HEK293 (cell line): ENCODE results near the gene RAF1.

Source experiments
- SALL2 ChIP-seq: fragments of 450-650 bp; formaldehyde crosslinking; IDR thresholded peaks from 2 replicates; pipeline ENCODE4 v1.5.0; 2017; ENCODE audit warnings: missing biosample characterization, mild to moderate bottlenecking, missing genetic modification characterization, borderline replicate concordance
- ZBTB7A ChIP-seq: fragments of 450-650 bp; formaldehyde crosslinking; IDR thresholded peaks from 2 replicates; pipeline ENCODE4 v1.5.1; 2016; ENCODE audit warnings: low read depth, missing biosample characterization, missing genetic modification characterization
- ZNF23 ChIP-seq: fragments of 450-650 bp; formaldehyde crosslinking; IDR thresholded peaks from 2 replicates; pipeline ENCODE4 v1.5.1; 2016; ENCODE audit warnings: missing biosample characterization, missing genetic modification characterization, borderline replicate concordance
- ZNF274 ChIP-seq, 2 experiments: fragments of 200-500 bp in 1 of 2; fragments of 450-650 bp in 1 of 2; sonication (Bioruptor generic) in 1 of 2; formaldehyde crosslinking in 1 of 2; IDR thresholded peaks; 2 replicates each; pipeline versions ENCODE4 v1.5.1 to v1.6.1; 2014 to 2016; ENCODE audit warnings: borderline replicate concordance in 1 of 2, inconsistent platforms in 1 of 2, low read length in 1 of 2, missing biosample characterization in 1 of 2, missing genetic modification characterization in 1 of 2
- ZNF747 ChIP-seq: fragments of 450-650 bp; formaldehyde crosslinking; IDR thresholded peaks from 2 replicates; pipeline ENCODE4 v1.5.1; 2016; ENCODE audit warnings: missing biosample characterization, missing genetic modification characterization
- ZSCAN30 ChIP-seq: fragments of 450-650 bp; IDR thresholded peaks from 2 replicates; pipeline ENCODE4 v1.5.1; 2018; ENCODE audit warnings: missing biosample characterization, mild to moderate bottlenecking, missing genetic modification characterization, moderate library complexity
- TF ChIP-seq, protein P1 (sequence below): fragments of 450-650 bp; formaldehyde crosslinking; IDR thresholded peaks from 2 replicates; pipeline ENCODE4 v1.5.1; 2016; ENCODE audit warnings: missing biosample characterization, missing genetic modification characterization
- TF ChIP-seq, protein P2 (sequence below): fragments of 450-650 bp; formaldehyde crosslinking; IDR thresholded peaks from 2 replicates; pipeline ENCODE4 v1.5.1; 2016; ENCODE audit warnings: missing biosample characterization, missing genetic modification characterization
- TF ChIP-seq, protein P3 (sequence below): sonication (generic); formaldehyde crosslinking; IDR thresholded peaks from 2 replicates; pipeline ENCODE4 v1.8.1; 2022; ENCODE audit warnings: mild to moderate bottlenecking, moderate library complexity, missing genetic modification reagents
- TF ChIP-seq, protein P4 (sequence below): fragments of 450-650 bp; formaldehyde crosslinking; IDR thresholded peaks from 2 replicates; pipeline ENCODE4 v1.5.1; 2016; ENCODE audit warnings: missing biosample characterization, missing genetic modification characterization

DNA sequence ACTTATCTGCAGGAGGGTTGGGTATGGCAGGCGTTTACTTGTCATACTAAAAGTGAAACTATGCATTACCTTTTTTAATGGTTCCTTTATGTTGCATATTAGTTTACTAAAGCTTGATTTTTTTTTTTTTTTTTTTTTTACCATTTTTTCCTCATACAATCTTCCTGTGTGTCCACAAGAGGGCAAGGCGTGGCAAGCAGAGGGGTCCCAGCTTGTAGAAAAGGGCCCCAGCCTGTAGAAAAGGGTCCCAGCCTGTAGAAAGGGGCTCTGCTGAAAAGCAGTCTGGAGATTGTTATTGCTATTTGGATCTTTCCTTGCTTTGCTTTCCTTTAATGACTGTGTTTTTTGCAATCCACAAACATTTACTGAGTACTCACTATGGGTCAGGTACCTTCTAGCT lies 85.2 kb downstream of the RAF1 start:
- no peak for TF ChIP-seq ZNF23 (tag by site-specific recombination)
- TF ChIP-seq, protein P1, sequence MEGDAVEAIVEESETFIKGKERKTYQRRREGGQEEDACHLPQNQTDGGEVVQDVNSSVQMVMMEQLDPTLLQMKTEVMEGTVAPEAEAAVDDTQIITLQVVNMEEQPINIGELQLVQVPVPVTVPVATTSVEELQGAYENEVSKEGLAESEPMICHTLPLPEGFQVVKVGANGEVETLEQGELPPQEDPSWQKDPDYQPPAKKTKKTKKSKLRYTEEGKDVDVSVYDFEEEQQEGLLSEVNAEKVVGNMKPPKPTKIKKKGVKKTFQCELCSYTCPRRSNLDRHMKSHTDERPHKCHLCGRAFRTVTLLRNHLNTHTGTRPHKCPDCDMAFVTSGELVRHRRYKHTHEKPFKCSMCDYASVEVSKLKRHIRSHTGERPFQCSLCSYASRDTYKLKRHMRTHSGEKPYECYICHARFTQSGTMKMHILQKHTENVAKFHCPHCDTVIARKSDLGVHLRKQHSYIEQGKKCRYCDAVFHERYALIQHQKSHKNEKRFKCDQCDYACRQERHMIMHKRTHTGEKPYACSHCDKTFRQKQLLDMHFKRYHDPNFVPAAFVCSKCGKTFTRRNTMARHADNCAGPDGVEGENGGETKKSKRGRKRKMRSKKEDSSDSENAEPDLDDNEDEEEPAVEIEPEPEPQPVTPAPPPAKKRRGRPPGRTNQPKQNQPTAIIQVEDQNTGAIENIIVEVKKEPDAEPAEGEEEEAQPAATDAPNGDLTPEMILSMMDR: no peak; the same call in 1 of the 2 replicates
- no peak for TF ChIP-seq ZSCAN30 (tag by site-specific recombination)
- TF ChIP-seq, protein P2, sequence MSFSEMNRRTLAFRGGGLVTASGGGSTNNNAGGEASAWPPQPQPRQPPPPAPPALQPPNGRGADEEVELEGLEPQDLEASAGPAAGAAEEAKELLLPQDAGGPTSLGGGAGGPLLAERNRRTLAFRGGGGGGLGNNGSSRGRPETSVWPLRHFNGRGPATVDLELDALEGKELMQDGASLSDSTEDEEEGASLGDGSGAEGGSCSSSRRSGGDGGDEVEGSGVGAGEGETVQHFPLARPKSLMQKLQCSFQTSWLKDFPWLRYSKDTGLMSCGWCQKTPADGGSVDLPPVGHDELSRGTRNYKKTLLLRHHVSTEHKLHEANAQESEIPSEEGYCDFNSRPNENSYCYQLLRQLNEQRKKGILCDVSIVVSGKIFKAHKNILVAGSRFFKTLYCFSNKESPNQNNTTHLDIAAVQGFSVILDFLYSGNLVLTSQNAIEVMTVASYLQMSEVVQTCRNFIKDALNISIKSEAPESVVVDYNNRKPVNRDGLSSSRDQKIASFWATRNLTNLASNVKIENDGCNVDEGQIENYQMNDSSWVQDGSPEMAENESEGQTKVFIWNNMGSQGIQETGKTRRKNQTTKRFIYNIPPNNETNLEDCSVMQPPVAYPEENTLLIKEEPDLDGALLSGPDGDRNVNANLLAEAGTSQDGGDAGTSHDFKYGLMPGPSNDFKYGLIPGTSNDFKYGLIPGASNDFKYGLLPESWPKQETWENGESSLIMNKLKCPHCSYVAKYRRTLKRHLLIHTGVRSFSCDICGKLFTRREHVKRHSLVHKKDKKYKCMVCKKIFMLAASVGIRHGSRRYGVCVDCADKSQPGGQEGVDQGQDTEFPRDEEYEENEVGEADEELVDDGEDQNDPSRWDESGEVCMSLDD (tag by site-specific recombination): no peak
- TF ChIP-seq, protein P3, sequence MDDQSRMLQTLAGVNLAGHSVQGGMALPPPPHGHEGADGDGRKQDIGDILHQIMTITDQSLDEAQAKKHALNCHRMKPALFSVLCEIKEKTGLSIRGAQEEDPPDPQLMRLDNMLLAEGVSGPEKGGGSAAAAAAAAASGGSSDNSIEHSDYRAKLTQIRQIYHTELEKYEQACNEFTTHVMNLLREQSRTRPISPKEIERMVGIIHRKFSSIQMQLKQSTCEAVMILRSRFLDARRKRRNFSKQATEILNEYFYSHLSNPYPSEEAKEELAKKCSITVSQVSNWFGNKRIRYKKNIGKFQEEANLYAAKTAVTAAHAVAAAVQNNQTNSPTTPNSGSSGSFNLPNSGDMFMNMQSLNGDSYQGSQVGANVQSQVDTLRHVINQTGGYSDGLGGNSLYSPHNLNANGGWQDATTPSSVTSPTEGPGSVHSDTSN (CRISPR knock-in tag): no peak
- no peak for TF ChIP-seq ZNF274 (IDR thresholded peaks at IDR 0.05; ENCODE audit: low read length)
- TF ChIP-seq ZNF274 (tag by site-specific recombination; IDR thresholded peaks at IDR 0.05; ENCODE audit: borderline replicate concordance): no peak
- no peak for TF ChIP-seq ZBTB7A (tag by site-specific recombination)
- TF ChIP-seq, protein P4, sequence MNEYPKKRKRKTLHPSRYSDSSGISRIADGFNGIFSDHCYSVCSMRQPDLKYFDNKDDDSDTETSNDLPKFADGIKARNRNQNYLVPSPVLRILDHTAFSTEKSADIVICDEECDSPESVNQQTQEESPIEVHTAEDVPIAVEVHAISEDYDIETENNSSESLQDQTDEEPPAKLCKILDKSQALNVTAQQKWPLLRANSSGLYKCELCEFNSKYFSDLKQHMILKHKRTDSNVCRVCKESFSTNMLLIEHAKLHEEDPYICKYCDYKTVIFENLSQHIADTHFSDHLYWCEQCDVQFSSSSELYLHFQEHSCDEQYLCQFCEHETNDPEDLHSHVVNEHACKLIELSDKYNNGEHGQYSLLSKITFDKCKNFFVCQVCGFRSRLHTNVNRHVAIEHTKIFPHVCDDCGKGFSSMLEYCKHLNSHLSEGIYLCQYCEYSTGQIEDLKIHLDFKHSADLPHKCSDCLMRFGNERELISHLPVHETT (tag by site-specific recombination): no peak
- no peak for TF ChIP-seq SALL2
- no peak for TF ChIP-seq ZNF747 (tag by site-specific recombination)
